SK-N-SH (cell line): ENCODE measurements around the gene PDK2.

Source experiments
- EP300 ChIP-seq, 2 experiments: IDR thresholded peaks; 2 replicates each; pipeline versions ENCODE4 v1.4.0 to v1.6.1; 2012; ENCODE audit warnings: borderline replicate concordance in 1 of 2, low read depth in 1 of 2, low read length in 1 of 2
- EZH2phosphoT487 ChIP-seq: fragments of 200-600 bp; sonication (generic); IDR thresholded peaks from 2 replicates; pipeline ENCODE4 v1.6.1; 2017; ENCODE audit warnings: low read depth, mixed run types, mild to moderate bottlenecking, antibody characterized with exemption, moderate library complexity, borderline replicate concordance
- FOSL2 ChIP-seq: IDR thresholded peaks from 2 replicates; pipeline ENCODE4 v1.4.0; 2012; ENCODE audit warnings: low read depth, mild to moderate bottlenecking, moderate library complexity, borderline replicate concordance
- GABPA ChIP-seq: IDR thresholded peaks from 2 replicates; pipeline ENCODE4 v1.4.0; 2012; ENCODE audit warnings: low read depth, mild to moderate bottlenecking
- NFIC ChIP-seq: IDR thresholded peaks from 2 replicates; pipeline ENCODE4 v1.4.0; 2012; ENCODE audit warnings: borderline replicate concordance
- NRF1 ChIP-seq: IDR thresholded peaks from 2 replicates; pipeline ENCODE4 v1.6.1; 2012; ENCODE audit warnings: low read depth, mild to moderate bottlenecking, low read length
- RFX5 ChIP-seq: IDR thresholded peaks from 2 replicates; pipeline ENCODE4 v1.6.1; 2012; ENCODE audit warnings: mild to moderate bottlenecking, improper control_type of control experiment, low read length
- SMC3 ChIP-seq: IDR thresholded peaks from 2 replicates; pipeline ENCODE4 v1.6.1; 2012; ENCODE audit warnings: low read depth, low read length, improper control_type of control experiment
- USF2 ChIP-seq: fragments of 150-350 bp; IDR thresholded peaks from 2 replicates; pipeline ENCODE4 v1.6.1; 2017; ENCODE audit warnings: antibody characterized with exemption, low read length, low read depth, borderline replicate concordance
- YY1 ChIP-seq: IDR thresholded peaks from 2 replicates; pipeline ENCODE4 v1.4.0; 2012; ENCODE audit warnings: low read depth, mild to moderate bottlenecking
- TF ChIP-seq, protein P1 (sequence below): fragments of 200-600 bp; sonication (generic); IDR thresholded peaks from 2 replicates; pipeline ENCODE4 v1.6.1; 2017; ENCODE audit warnings: antibody characterized with exemption, mild to moderate bottlenecking, moderate library complexity
- TF ChIP-seq, protein P2 (sequence below): IDR thresholded peaks from 2 replicates; pipeline ENCODE4 v1.6.1; 2012; ENCODE audit warnings: mild to moderate bottlenecking, low read depth, low read length, moderate library complexity

GRCh38 chr17:50109207-50109606 lies 14.1 kb downstream of the PDK2 start:
- TF ChIP-seq, protein P1, sequence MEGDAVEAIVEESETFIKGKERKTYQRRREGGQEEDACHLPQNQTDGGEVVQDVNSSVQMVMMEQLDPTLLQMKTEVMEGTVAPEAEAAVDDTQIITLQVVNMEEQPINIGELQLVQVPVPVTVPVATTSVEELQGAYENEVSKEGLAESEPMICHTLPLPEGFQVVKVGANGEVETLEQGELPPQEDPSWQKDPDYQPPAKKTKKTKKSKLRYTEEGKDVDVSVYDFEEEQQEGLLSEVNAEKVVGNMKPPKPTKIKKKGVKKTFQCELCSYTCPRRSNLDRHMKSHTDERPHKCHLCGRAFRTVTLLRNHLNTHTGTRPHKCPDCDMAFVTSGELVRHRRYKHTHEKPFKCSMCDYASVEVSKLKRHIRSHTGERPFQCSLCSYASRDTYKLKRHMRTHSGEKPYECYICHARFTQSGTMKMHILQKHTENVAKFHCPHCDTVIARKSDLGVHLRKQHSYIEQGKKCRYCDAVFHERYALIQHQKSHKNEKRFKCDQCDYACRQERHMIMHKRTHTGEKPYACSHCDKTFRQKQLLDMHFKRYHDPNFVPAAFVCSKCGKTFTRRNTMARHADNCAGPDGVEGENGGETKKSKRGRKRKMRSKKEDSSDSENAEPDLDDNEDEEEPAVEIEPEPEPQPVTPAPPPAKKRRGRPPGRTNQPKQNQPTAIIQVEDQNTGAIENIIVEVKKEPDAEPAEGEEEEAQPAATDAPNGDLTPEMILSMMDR, result no peak
- TF ChIP-seq EZH2phosphoT487 (no peak), NRF1 (no peak), USF2 (no peak), EP300 (IDR thresholded peaks at IDR 0.05; ENCODE audit: borderline replicate concordance in 1 of 2, low read depth in 1 of 2, low read length in 1 of 2) (no peak), YY1 (no peak), SMC3 (no peak), FOSL2 (no peak), RFX5 (no peak), NFIC (no peak), GABPA (no peak)
- TF ChIP-seq, protein P2, sequence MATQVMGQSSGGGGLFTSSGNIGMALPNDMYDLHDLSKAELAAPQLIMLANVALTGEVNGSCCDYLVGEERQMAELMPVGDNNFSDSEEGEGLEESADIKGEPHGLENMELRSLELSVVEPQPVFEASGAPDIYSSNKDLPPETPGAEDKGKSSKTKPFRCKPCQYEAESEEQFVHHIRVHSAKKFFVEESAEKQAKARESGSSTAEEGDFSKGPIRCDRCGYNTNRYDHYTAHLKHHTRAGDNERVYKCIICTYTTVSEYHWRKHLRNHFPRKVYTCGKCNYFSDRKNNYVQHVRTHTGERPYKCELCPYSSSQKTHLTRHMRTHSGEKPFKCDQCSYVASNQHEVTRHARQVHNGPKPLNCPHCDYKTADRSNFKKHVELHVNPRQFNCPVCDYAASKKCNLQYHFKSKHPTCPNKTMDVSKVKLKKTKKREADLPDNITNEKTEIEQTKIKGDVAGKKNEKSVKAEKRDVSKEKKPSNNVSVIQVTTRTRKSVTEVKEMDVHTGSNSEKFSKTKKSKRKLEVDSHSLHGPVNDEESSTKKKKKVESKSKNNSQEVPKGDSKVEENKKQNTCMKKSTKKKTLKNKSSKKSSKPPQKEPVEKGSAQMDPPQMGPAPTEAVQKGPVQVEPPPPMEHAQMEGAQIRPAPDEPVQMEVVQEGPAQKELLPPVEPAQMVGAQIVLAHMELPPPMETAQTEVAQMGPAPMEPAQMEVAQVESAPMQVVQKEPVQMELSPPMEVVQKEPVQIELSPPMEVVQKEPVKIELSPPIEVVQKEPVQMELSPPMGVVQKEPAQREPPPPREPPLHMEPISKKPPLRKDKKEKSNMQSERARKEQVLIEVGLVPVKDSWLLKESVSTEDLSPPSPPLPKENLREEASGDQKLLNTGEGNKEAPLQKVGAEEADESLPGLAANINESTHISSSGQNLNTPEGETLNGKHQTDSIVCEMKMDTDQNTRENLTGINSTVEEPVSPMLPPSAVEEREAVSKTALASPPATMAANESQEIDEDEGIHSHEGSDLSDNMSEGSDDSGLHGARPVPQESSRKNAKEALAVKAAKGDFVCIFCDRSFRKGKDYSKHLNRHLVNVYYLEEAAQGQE, result no peak
